LNCaP clone FGC (cell line): ENCODE results near the gene EZH2.

Experiments used
- DNase-seq: peaks from one replicate; pipeline ENCODE4 v3.0.0-alpha.2; 2011; ENCODE audit warnings: low read depth
- H3K4me3 ChIP-seq: 2 replicates; pipeline ENCODE4 v1.5.1; 2011; ENCODE audit warnings: mild to moderate bottlenecking, low read depth, low read length, control low read depth
- TF ChIP-seq, protein P1 (sequence below): IDR thresholded peaks from 2 replicates; pipeline ENCODE4 v1.5.1; 2012; ENCODE audit warnings: mild to moderate bottlenecking; ENCODE audit not compliant: control insufficient read depth, insufficient read depth; ENCODE audit errors: extremely low read depth

The EZH2 gene

DNA sequence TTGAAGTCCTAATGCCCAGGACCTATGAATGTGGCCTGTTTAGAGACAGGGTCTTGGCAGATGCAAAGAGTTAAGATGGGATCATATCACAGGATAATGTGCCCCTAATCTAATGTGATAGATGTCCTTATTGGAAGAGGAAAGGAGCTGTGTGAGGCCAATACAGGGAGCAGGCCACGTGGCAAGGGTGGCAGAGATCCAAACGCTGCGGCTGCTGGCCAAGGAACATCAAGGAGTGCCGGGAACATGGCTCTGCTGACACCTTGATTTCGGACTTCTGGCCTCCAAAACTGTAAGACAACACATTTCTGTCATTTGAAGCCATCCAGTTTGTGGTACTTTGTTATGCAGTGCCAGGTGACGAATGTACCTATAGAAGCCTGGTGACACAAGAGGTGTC lies 37.7 kb upstream of the EZH2 start:
- DNase-seq: no peak
- TF ChIP-seq, protein P1, sequence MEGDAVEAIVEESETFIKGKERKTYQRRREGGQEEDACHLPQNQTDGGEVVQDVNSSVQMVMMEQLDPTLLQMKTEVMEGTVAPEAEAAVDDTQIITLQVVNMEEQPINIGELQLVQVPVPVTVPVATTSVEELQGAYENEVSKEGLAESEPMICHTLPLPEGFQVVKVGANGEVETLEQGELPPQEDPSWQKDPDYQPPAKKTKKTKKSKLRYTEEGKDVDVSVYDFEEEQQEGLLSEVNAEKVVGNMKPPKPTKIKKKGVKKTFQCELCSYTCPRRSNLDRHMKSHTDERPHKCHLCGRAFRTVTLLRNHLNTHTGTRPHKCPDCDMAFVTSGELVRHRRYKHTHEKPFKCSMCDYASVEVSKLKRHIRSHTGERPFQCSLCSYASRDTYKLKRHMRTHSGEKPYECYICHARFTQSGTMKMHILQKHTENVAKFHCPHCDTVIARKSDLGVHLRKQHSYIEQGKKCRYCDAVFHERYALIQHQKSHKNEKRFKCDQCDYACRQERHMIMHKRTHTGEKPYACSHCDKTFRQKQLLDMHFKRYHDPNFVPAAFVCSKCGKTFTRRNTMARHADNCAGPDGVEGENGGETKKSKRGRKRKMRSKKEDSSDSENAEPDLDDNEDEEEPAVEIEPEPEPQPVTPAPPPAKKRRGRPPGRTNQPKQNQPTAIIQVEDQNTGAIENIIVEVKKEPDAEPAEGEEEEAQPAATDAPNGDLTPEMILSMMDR: no peak
- no peak overlapping the region for H3K4me3 ChIP-seq

GRCh38 chr7:148921189-148921588 lies 37.1 kb upstream of the EZH2 start:
- no peak overlapping the region for H3K4me3 ChIP-seq
- DNase-seq: no peak
- TF ChIP-seq, protein P1: no peak

- no peak overlapping the region for H3K4me3 ChIP-seq
- TF ChIP-seq, protein P1: no peak
- DNase-seq: no peak
Observed at GRCh38 chr7:148919859-148920258, 35.8 kb upstream of the EZH2 start.

DNA sequence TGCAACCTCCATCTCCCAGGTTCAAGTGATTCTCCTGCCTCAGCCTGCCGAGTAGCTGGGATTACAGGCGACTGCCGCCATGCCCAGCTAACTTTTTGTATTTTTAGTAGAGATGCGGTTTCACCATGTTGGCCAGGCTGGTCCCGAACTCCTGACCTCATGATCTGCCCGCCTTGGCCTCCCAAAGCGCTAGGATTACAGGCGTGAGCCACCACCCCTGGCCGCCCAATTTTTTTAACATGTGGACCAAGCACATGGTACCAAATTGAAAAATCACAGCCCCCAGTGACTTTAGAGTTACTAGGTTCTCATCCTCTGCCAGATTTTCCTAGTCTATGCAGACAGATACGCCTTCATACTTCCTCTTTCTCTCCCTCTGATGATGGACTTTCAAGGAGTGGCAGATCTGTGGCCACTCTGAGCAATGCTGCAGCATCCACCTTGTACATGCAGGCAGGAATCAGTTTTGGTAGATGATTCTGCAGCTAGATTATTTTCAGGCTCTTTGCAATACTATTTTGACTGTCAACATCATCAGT lies 34.0 kb upstream of the EZH2 start:
- no peak overlapping the region for H3K4me3 ChIP-seq
- TF ChIP-seq, protein P1: no peak
- no peak for DNase-seq

- no peak overlapping the region for H3K4me3 ChIP-seq
- DNase-seq: no peak
- TF ChIP-seq, protein P1: no peak
Observed at GRCh38 chr7:148916186-148916585, 32.1 kb upstream of the EZH2 start.

DNA sequence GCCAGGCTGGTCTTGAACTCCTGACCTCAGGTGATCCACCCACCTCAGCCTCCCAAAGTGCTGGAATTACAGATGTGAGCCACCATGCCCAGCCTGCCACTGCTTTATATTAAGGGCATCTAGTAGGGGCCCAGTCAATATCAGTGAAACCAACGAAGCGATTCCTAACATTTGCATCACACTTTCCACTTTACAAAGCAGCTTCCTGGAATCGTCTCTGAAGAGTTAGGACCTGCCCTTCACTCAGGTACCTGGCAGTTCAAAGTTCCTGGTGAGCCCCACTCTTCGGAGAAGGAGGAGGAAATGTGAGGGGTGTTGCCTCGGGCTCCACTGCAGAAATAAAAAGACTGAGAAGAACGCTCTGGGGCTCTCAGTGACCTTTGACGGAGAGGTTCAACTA lies 31.1 kb upstream of the EZH2 start:
- H3K4me3 ChIP-seq: no peak overlapping the region
- TF ChIP-seq, protein P1: no peak
- no peak for DNase-seq

GRCh38 chr7:148914208-148914777 lies 30.2 kb upstream of the EZH2 start:
- no peak overlapping the region for H3K4me3 ChIP-seq
- no peak for DNase-seq
- TF ChIP-seq, protein P1: no peak
